ENCODE data around the gene CD44. TPM values are rescaled to one million over a fixed set of nuclear protein-coding genes. Genes with fewer than 3 reads are reported as not detected.

Gene CD44
- polyA plus RNA-seq, 1 donor, result 121 TPM

DNA sequence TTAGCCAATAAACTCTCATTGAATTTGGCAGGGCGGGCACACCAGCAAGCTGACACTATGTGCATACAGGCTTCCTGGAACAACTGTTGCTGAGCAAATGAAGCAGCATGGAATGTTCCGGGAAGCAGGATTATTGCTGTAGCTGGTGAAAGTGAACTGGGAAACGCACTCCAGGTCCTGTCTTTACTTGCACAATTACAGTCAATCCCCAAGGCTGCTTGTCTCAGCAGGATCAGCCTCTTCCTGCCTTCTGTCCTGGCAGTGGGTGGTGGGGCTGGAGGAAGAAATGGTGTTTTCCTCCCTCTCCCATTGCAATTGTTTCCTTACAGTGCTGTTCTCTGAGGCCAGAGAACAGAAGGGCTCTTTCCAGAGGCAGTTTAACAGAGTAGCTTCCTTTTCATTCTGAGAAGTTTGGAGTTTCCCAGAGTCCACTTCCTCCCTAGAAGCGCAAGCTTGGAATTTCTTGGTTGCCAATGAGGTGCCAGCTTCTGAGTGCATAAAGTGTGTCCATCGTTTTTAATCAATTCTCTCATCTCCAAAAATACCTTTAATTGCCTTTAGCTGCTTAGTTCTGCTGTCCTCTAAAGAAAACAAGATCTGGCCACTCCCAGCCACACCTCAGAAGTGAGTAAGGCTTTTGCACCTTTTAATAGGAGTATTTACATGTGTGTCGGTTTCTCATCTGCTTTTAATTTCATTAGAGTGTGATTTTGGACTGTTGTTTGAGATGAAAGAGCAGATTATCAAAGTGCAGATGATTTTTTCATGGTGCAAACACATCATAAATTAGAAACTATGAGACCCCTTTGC lies 19.9 kb downstream of the CD44 start:
- no peak for DNase-seq (ENCODE audit: low read depth)

DNA sequence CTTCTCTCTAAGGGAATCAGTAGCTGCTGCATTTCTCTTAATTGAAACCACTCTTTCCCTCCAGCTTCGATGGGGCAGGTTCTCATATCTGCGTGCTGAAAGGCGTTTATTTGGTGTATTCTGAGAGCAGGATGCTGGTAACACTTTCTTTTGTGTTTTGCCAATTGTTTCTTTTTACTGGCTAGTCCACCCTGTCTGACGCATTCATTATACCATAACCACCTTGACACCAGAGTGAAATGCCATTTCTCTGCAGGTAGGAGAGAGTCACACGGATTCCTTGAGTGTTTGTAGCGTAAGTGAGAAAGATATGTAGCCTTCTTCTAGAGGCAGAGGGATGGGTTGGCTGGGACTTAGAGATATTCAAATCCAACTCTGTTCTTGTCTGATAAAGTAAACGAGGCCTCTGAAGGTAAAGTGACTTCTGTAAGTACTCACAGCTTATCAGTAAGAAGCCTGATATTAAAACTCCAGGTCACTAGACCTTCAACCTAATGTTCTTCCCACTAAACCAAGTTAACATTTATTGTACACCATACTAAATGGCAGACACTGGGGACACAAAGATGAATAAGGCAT lies 21.4 kb downstream of the CD44 start:
- no peak for DNase-seq (ENCODE audit: low read depth)

DNA sequence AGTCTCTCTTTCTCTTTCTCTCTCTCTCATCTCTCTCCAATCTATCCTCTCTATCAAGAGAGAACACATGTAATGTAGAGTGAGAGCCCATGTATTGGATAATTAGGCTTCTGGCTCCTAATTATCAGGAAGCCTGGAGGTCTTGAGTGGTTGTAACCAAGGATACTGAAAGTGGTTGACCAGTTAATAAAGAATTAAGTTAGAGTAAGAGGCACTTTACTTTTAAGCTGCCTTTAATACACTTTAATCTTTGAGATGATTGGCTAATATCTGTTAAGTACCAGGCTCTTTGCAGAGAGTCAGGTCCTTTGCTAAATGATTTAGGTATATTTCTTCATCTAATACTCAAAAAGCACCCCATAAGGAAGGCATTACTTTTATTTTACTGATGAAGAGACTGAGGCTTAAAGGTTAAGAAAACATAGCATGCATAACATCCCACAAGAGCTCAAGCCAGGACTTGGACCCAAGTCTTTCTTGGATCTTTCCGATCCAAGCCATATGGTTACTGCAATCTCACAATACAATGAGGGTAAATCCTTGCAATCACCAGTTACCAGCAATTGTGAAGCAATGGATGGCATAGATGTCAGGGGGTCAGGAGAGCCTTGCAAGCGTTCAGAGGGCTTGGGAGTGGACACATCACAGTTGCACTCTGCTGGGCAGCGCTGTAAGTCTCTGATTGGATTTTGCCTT lies 22.1 kb downstream of the CD44 start:
- DNase-seq (ENCODE audit: low read depth), result no peak

DNA sequence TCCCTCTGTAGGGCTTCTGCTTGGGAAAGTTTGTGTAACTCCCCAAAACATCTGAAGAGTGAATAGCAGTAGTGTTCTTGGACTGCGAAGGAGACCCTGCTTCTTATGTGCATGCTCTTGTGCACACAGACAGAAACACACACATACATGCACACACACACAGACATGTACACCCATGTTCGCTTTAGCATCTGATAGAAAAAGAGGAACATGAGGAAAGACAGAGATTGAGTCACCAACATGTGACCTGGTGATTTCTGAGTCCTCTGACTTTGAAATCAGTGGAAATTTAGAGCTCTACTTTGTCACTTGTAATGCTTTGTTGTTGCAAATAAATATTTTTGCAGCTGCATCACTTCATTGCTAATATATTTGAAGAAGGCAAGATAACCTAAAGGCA lies 23.8 kb downstream of the CD44 start:
- DNase-seq (ENCODE audit: low read depth), result no peak

DNA sequence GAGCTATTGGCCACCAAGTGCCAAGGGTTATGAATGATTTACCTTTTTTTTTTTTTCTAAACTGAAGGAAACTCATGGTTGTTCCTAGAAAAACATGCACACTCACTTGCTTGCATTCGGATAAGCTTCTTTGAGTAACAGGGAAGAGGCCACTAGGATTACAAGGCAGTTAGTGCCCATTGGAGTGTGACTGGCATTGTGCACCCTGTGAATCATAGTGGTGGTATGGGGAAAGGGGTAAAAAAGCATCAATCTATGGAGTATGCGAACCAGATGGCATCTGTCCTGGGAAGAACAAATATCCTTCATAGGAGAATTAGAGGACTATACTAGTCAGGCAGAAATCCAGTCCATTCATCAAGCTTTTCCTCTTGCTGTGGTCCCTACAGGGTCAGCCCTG lies 24.2 kb downstream of the CD44 start:
- no peak for DNase-seq (ENCODE audit: low read depth)

DNA sequence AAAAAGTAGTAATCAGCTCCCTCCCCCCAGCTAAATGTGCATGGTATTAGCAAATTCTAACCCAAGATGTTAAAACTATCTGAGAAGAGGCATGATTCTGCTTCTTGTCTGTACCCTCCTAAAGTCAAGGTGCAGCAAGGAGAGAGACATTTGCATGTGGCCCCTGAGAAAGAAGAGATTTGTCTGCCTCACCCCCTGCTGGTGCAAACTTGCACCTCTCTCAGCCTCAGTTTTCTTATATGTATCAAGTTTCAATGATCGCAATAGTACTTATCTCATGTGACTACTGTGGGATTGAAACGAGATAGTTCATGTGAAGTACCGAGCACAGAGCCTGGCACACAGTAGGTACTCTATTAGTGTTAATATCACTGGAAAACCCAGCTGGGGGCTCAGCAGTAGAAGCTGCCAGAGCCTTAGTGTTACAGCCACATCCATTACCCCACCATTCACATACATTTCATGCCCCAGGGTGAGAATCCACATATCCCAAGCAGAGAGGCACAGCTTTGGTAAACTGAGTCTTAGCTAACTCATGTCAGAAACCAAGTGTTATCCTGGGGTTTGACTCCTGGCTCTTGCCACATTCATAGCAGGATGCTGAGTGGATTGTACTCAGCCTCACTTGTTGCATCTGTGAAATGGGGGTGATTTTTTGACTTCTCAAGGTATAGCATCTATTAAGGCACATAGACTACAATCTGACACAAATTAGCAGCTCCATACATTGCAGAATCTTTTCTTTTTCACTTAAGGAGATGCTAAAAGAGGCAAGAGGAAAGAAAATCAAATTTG lies 24.9 kb downstream of the CD44 start:
- DNase-seq (ENCODE audit: low read depth), result no peak

DNA sequence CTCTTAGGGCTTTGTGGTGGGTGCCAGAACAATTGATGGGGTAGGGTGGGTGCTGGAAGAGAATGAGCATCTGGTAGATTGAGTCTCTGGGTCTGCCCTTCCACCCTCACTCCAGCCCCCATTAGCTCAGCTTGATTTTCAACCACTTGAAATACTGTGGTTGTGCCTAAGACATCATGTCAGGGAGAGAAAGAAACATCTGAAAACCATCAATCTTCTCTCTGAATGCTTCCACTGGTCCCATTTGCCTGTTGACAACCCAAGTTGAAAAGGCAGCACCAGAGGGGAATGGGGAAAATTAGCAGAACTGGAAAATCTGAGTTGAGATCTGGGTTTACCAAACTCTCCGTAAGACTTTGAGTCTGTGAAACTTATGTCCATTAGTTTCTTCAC lies 26.1 kb downstream of the CD44 start:
- no peak for DNase-seq (ENCODE audit: low read depth)

DNA sequence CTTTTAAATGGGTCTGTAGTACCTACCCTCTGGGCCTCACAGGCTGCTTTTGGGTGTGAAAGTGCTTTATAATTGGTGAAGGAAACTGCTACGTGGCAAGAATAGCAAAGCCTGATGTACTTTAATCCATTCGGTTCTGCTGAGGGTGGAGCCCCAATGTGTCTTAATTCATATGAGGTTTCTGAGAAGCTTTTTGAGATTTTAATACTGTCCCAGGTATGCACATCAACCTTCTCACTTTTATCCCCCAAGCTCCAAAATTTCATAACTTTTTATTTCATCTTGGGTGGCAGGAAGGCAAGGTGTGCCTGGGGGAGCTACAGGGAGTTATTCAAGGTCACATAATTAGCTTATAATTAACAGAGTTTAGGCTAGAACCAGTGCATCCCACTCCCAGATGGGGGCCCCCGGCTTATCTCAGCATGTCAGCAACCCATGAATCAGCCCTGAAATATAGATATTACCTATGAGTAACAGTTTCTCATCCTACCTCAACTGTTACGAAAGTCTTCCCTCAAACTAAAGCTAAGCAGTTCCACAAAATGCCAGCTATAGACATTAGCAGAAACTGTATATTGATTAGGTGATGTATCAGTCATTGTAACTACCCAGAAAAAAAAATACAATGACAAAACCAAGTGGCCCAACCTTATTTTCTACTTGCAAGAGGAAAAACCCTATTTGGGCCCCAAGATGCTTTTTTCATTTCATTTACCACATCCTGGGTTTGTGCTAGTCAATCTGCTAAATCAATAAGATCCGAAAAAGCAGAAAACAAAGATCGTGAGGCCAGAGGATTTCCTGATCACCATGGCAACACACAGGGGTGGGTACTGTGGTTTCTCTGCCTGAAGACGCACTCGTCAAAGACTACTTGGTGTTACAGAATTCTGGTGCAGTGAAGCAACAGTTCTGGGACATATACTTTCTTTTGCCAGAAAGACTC lies 26.7 kb downstream of the CD44 start:
- DNase-seq (ENCODE audit: low read depth), result peak; percentile 36

DNA sequence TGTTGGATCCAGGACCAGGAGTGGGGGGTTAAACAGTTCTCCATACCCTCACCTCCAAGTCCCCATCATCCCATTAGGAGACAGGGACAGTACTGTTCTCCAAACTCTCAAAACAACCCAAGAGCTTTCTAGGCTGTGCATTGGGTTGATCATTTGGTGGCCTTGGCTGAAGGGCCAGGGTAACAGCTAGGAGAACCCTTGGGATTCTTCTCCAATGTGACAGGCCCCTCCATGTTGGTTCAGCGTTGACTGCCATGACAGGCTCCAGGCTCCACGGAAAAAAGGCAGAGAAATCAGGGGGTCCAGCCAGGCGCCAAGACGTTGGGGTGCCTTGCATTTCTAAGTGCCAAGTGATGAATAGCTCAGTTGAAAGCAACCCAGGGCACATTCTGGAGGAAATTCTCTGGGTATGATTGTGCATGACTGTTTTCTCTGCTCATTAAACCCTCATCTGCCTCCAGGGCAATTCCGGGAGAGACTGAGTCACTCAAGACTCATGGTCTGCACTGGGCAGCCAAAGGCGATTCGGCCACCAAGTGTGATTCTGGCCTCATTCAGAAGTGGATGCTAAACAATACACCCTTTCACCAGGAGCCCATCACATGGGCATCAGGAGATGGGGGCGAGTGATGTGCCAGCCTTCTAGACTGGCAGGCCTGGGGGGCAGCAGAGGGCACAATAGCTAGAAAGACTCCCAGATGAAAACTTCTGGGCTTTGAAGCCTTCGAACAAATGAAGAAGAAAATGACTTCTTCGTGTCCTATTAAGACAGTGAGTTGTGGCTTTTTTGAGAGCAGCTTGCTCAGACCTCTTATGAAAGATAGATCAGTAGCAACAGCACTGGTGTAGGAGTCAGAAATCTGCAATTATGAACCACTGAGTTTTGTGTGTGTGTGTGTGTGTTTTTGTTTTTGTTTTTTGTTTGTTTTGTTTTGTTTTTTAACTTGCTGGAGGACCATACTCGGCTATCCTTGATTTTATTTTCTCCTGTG lies 27.7 kb downstream of the CD44 start:
- DNase-seq (ENCODE audit: low read depth), result no peak

DNA sequence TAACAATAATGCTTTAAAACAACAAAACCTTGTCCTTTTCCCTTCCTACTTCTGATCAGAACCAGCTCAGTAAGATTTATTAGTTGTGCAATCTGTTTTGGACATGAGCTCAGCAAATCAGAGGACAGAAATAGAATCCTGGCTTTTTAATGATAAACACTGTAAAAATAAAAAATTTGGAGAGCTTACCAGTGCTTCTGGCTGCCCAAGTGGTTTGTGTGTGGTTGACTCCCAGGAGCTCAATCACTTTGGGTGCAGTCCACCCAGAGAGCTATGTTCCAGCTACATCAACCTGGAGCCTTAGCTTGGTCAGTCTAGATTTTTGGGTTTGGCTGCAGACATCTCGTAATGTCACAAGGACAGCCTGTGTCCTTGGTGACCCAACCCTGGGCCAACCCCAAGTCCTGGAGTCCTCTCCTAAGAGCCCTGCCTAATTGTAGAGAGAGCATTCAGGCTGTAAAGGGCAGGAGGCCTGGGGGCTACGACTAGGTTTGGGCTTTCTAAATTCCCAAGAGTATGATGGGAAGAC lies 28.5 kb downstream of the CD44 start:
- no peak for DNase-seq (ENCODE audit: low read depth)

DNA sequence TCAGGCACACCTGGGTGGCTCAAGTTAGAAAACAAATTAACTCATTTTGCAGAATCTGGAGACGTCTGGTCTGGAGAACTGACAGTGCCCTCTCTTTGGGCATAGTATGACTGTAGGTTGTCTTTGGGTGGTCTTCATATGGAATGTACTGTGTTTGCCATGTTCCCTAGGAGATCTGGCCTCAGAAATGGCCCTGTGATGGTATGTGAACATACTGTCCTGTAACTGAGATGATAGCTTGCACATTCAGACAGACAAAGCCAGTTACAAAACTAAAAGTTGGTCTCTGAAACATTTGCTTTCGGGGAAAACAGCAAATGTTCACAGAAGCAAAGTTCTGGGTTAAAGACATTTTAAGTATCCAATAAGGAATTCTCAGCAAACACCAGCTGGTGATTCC lies 29.7 kb downstream of the CD44 start:
- no peak for DNase-seq (ENCODE audit: low read depth)

DNA sequence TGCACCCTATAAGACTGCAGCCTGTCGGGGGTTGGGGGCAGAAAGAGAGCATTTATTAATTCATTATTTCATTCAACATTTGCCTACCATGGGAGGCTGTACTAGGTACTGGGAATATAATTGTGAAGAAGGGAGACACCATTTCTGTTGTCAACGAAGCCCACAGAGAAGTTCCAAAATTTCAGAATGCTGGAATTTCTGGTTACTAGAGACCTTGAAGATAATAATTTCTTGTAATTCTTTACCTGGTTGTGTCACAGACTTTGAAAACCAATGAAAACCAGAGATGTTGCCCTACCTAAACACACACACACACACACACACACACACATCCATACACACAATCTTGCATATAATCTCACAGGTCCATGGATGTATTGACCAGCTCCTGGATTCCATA lies 30.1 kb downstream of the CD44 start:
- DNase-seq (ENCODE audit: low read depth), result no peak

DNA sequence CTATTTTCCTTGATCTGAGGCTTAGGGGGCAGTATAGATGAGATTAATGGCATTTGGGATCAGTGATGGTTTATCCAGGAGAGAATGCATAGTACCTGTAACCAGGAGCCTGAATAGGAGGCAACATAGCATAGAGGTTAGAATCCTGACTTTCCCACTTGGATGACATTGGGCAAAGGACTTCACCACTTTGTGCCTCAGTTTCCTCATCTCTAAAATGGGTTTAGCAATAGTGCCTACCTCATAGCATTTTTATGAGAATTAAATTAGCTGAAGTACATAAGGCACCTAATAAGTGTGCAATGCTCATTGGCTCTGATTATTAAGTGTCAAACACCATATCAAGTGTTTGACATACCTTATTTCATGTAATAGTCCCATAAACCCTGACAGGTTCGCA lies 30.8 kb downstream of the CD44 start:
- no peak for DNase-seq (ENCODE audit: low read depth)

DNA sequence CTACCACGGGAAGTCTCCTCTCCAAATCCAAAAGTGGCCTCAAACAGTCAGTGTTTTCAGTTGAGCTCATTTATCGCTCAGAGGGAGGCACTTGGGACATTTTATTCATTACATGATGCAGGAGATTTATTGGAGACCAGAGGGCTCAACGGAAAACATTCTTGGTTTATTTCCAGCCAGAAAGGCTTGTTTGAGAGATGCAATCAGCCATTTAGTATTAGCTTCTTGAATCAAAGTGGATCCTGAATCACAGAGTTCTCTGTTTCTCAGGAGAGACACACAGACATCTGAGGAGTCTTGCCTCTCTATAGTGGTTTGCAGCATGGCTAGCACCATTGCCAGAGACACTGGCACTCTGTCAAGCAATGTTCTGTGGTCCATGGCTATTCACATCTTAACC lies 31.5 kb downstream of the CD44 start:
- DNase-seq (ENCODE audit: low read depth), result peak; percentile 63

DNA sequence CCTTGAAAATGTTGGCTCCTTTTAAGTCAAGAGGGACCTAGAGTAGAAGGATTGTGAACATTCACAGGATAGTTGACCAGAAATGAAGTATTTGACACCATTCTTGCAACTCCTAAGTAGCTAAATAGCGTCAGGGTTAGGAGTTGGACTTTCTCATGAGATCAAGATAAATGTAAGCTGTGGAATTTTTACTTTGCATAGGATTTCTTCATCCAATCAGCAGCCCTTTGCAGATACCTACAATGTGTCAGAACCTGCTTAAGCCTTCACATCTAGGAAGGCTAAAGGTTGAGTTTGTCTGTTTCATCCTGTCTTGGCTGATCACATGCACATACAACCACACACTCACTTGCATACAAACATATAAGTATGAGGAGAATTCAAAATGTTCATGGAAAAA lies 32.3 kb downstream of the CD44 start:
- DNase-seq (ENCODE audit: low read depth), result no peak

DNA sequence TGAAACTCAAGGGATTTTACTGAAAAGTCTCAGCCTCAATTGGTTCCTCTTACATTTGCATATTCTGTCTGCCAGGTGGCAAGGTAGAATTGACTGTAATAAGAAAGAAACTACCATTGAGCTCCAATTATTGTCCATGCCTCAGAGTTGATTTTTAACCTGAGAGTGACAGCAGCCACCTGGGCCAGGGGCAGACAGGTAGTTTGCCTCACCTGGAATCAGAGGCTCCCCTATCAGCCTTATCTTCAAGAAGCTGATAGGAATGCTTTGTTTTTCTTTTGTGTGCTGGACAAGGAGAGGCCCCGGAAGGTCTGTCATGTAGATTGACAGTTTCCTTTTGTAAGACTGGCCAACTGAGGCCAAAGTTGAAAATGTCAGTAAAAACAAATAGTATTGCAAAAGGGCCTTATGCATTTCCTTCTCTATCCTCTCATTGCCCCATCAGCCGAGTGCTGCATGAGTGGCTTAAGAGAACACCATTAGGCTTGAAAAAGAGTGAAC lies 34.1 kb downstream of the CD44 start:
- no peak for DNase-seq (ENCODE audit: low read depth)

DNA sequence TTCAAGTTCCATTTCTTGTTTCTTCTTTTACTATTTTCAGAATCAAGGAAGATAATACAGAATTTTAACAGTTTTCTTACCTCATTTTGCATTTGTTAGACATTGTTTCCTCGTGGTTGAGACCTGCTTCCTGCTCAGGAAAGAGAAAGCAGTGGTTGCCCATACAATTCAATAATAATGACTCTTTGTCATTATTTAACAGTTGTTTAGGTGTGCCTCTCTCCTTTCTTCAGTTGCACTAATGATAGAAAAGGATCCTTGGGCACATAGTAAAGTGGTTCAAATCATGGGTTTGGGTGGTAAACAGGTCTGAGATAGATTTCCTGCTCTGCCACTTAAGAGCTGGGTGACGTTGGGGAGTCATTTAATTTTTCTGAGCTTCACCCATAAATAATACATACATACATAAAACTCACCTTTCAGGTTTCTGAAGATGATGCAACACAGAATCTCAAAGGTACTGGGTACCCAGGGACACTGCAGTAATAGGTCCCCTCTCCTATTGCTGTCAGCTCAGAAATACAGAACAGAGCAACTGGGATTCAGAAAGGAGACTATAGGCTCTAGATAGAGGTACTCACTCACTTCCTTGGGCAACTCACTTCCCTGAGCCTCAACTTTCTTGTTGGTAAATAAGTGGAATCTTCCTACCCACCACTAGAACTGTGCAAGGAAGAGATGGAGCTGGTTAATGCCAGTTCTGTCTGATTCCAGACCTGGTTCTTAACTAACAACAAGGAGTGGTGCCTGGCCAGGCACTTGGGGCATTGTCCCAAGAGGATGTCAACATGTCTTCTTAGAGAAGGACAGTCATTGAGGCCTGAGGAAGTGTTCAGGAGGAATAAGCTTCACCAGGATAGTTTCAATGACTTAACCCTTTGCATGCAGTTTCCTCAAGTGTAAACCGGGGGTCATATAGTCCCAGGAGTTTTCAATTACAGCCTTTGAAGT lies 34.9 kb downstream of the CD44 start:
- DNase-seq (ENCODE audit: low read depth), result no peak

DNA sequence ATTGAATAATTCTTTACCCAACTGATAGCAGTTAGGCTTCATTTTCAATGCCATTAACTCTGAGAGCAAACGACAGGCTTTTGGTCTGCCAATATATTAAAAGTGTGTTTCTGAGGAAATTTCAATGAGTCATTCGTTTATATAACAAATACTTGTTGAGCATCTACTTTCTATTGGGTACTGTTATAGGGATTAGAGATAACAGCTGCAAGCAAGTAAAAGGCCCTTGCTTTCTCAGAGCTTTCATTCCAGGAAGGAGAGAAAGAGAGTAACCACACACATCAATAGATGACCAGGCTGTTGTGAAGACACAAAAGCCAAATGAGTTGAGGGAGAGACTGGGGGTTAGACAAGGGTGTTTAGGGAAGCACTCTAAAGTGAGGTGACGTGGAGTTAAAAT lies 35.7 kb downstream of the CD44 start:
- DNase-seq (ENCODE audit: low read depth), result no peak
